Cardiac muscle cell (in vitro differentiated cells and primary cell): ENCODE measurements around the gene NLRP9. TPM values are rescaled to one million over a fixed set of nuclear protein-coding genes. Genes with fewer than 3 reads are reported as not detected.
"Not testable (repeated sequence)": the region's sequence is repeated elsewhere in the genome, so short reads cannot be mapped to it uniquely, and the experiment has no call there.

Experiments used
- DNase-seq, 2 donors: peaks; one replicate each; pipeline versions ENCODE4 v3.0.0 to v3.0.0-alpha.2; 2010 to 2017; ENCODE audit warnings: low read depth in 1 of 2, low spot score in 1 of 2
- H3K27ac ChIP-seq: fragments of 200-600 bp; sonication (generic); 2 replicates; pipeline ENCODE4 v1.5.1; 2016
- H3K27me3 ChIP-seq: fragments of 200-600 bp; sonication (generic); 2 replicates; pipeline ENCODE4 v1.6.0; 2016; ENCODE audit warnings: control low read depth
- H3K36me3 ChIP-seq: fragments of 200-600 bp; sonication (generic); 2 replicates; pipeline ENCODE4 v1.5.1; 2016; ENCODE audit warnings: control low read depth
- H3K4me1 ChIP-seq: fragments of 200-600 bp; sonication (generic); 2 replicates; pipeline ENCODE4 v1.8.1; 2017; ENCODE audit warnings: low read depth, mild to moderate bottlenecking, mixed run types
- H3K4me3 ChIP-seq: fragments of 200-600 bp; sonication (generic); 2 replicates; pipeline ENCODE4 v1.5.1; 2016; ENCODE audit warnings: mild to moderate bottlenecking
- H3K9me3 ChIP-seq: fragments of 200-600 bp; sonication (generic); 2 replicates; pipeline ENCODE4 v1.5.1; 2017; ENCODE audit warnings: low read depth, mild to moderate bottlenecking, control low read depth
- polyA plus RNA-seq: library from polyadenylated mRNA; unstranded; fragments of >200 nt; fragmentation: Nextera tagmentation; extraction: Ambion mirVana; gene quantifications from 2 replicates; pipeline ENCODE4 v1.2.1, GENCODE V29; 2016
- total RNA-seq: library from RNA; depleted of rRNA; stranded (reverse); fragments of >200 nt; gene quantifications from 2 replicates; pipeline ENCODE4 v1.2.3, GENCODE V29; 2016
- TF ChIP-seq, protein P1 (sequence below): IDR thresholded peaks from 2 replicates; pipeline ENCODE4 v1.5.1; 2012; ENCODE audit warnings: low read depth, mild to moderate bottlenecking, low read length

NLRP9 gene
- not detected in 2 replicates for total RNA-seq
- not detected in 2 replicates for polyA plus RNA-seq

- no peak within 1 kb of the TSS for H3K27ac ChIP-seq
- H3K27me3 ChIP-seq, result no peaks in the 10 kb centered on the region
- no peak within 1 kb of the TSS for H3K4me3 ChIP-seq
- TF ChIP-seq, protein P1, sequence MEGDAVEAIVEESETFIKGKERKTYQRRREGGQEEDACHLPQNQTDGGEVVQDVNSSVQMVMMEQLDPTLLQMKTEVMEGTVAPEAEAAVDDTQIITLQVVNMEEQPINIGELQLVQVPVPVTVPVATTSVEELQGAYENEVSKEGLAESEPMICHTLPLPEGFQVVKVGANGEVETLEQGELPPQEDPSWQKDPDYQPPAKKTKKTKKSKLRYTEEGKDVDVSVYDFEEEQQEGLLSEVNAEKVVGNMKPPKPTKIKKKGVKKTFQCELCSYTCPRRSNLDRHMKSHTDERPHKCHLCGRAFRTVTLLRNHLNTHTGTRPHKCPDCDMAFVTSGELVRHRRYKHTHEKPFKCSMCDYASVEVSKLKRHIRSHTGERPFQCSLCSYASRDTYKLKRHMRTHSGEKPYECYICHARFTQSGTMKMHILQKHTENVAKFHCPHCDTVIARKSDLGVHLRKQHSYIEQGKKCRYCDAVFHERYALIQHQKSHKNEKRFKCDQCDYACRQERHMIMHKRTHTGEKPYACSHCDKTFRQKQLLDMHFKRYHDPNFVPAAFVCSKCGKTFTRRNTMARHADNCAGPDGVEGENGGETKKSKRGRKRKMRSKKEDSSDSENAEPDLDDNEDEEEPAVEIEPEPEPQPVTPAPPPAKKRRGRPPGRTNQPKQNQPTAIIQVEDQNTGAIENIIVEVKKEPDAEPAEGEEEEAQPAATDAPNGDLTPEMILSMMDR, result no peak
- no peaks in the 10 kb centered on the region for H3K9me3 ChIP-seq
- DNase-seq, result no peak
- no peaks in the 10 kb centered on the region for H3K4me1 ChIP-seq
- H3K36me3 ChIP-seq, result no peaks in the 10 kb centered on the region
Measured at GRCh38 chr19:55738302-55738701, at the start of gene NLRP9. NLRP9 (minus strand) TSS chr19:55738402; CDS start chr19:55738374, 28 bp downstream.

- TF ChIP-seq, protein P1, result no peak
- H3K9me3 ChIP-seq, result no peaks in the 10 kb centered on the region
- no peaks in the 10 kb centered on the region for H3K4me1 ChIP-seq
- no peak overlapping the region for H3K4me3 ChIP-seq
- no peaks in the 10 kb centered on the region for H3K27me3 ChIP-seq
- DNase-seq, result no peak
- H3K36me3 ChIP-seq, result no peaks in the 10 kb centered on the region
- no peak overlapping the region for H3K27ac ChIP-seq
Measured at GRCh38 chr19:55781112-55781511, 42.9 kb upstream of the NLRP9 start.

- TF ChIP-seq, protein P1, result no peak
- H3K9me3 ChIP-seq, result no peaks in the 10 kb centered on the region
- no peaks in the 10 kb centered on the region for H3K36me3 ChIP-seq
- no peak overlapping the region for H3K27ac ChIP-seq
- no peaks in the 10 kb centered on the region for H3K4me1 ChIP-seq
- H3K4me3 ChIP-seq, result no peak overlapping the region
- no peak for DNase-seq
- no peaks in the 10 kb centered on the region for H3K27me3 ChIP-seq
Measured at GRCh38 chr19:55778331-55778730, 40.1 kb upstream of the NLRP9 start.

DNA sequence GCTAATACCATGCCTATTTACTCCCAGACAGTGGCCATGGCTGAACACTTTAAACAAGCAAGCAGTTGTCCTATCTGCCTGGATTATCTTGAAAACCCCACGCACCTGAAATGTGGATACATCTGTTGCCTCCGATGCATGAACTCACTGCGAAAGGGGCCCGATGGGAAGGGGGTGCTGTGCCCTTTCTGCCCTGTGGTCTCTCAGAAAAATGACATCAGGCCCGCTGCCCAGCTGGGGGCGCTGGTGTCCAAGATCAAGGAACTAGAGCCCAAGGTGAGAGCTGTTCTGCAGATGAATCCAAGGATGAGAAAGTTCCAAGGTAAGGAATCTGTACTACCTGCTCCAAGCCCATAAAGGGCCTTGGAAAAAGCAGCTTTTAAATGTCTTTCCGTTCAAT, 39.3 kb upstream of the NLRP9 start:
- TF ChIP-seq, protein P1, result no peak
- no peak overlapping the region for H3K4me3 ChIP-seq
- no peaks in the 10 kb centered on the region for H3K36me3 ChIP-seq
- no peaks in the 10 kb centered on the region for H3K4me1 ChIP-seq
- DNase-seq, result no peak
- no peaks in the 10 kb centered on the region for H3K9me3 ChIP-seq
- no peaks in the 10 kb centered on the region for H3K27me3 ChIP-seq
- no peak overlapping the region for H3K27ac ChIP-seq

DNA sequence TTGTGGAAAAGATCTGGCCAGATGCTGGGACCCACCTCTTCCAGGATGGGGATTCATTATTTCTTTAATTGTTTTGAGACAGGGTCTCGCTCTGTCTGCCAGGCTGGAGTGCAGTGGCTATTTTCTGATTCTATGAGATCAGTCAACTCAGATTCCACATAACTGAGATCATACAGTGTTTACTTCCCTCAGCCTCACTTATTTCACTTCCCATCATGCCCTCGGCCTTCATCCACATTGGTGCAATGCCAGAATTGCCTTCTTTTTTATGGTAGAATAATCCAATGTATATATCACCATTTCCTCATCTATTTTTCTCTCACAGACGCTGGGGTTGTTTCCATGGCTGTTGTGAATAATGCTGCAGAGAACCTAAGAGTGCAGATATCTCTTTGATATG, 31.4 kb upstream of the NLRP9 start:
- H3K27me3 ChIP-seq, H3K27ac ChIP-seq, DNase-seq, H3K4me1 ChIP-seq, H3K4me3 ChIP-seq, H3K36me3 ChIP-seq, H3K9me3 ChIP-seq: not testable (repeated sequence)

GRCh38 chr19:55768818-55769217, 30.6 kb upstream of the NLRP9 start, which contains the start of gene RFPL4AL1:
RFPL4AL1 (plus strand) TSS chr19:55769118; CDS start chr19:55771805, 2,687 bp downstream.
- H3K36me3 ChIP-seq, H3K9me3 ChIP-seq, DNase-seq, H3K27ac ChIP-seq, H3K4me1 ChIP-seq, H3K27me3 ChIP-seq, H3K4me3 ChIP-seq: not testable (repeated sequence)

DNA sequence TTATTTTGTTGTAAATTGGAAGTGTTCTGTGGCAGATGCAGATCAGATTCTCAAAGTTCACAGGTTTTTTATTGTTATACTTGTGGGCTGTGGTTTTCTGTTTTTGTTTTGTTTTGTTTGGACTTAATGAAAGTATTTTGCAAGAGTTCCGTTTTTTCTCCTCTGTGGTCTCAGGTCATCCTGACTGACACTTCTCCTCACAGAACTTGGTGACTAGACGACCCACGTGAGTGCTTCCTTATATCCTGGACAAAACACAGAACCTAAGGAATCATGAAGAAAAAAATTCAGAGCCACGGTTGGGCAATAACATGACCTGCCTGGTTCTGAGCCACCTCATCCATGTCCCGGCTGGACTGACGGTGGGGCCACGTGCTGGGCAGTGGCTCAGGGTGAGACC, 28.3 kb upstream of the NLRP9 start:
- Histone ChIP-seq H3K27ac (no peak overlapping the region), H3K27me3 (no peaks in the 10 kb centered on the region)
- TF ChIP-seq, protein P1, result no peak

GRCh38 chr19:55758797-55759196, 20.6 kb upstream of the NLRP9 start, which contains the start of gene RFPL4A:
RFPL4A (plus strand) TSS chr19:55759097; CDS start chr19:55761801, 2,704 bp downstream.
- H3K9me3 ChIP-seq, H3K36me3 ChIP-seq, H3K4me3 ChIP-seq, DNase-seq, H3K27me3 ChIP-seq, H3K27ac ChIP-seq, H3K4me1 ChIP-seq: not testable (repeated sequence)

More for the DNA sequence above, 28.3 kb upstream of the NLRP9 start:
- H3K4me1 ChIP-seq, result no peaks in the 10 kb centered on the region
- no peaks in the 10 kb centered on the region for H3K36me3 ChIP-seq
- no peak for DNase-seq
- H3K9me3 ChIP-seq, result no peaks in the 10 kb centered on the region
- no peak overlapping the region for H3K4me3 ChIP-seq

GRCh38 chr19:55756808-55757207, 18.6 kb upstream of the NLRP9 start:
- H3K27me3 ChIP-seq, H3K4me3 ChIP-seq, H3K27ac ChIP-seq, DNase-seq, H3K4me1 ChIP-seq, H3K9me3 ChIP-seq, H3K36me3 ChIP-seq: not testable (repeated sequence)
